ENCODE measurements around the gene RSL24D1.

DNA sequence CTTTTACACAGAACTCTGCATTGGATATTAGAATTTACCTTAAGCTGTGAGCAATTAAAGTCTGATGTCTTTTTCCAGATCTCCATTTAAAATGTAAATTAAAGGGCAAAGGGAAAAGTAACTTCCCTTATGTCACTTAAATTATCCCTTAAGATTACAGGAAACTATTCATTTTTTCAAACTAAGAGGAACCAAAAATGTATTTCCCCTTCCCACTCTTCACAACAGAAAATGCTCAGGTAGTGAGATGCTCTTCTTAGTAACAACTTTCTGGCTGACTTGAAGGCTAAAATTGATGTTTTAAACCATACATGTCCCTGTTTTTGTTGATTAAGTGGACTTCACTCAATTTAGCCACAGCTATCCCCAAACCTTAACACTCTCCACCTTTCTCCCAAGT lies 17.6 kb downstream of the RSL24D1 start:
- TF ChIP-seq, protein P1, sequence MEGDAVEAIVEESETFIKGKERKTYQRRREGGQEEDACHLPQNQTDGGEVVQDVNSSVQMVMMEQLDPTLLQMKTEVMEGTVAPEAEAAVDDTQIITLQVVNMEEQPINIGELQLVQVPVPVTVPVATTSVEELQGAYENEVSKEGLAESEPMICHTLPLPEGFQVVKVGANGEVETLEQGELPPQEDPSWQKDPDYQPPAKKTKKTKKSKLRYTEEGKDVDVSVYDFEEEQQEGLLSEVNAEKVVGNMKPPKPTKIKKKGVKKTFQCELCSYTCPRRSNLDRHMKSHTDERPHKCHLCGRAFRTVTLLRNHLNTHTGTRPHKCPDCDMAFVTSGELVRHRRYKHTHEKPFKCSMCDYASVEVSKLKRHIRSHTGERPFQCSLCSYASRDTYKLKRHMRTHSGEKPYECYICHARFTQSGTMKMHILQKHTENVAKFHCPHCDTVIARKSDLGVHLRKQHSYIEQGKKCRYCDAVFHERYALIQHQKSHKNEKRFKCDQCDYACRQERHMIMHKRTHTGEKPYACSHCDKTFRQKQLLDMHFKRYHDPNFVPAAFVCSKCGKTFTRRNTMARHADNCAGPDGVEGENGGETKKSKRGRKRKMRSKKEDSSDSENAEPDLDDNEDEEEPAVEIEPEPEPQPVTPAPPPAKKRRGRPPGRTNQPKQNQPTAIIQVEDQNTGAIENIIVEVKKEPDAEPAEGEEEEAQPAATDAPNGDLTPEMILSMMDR (conservative IDR thresholded peaks at IDR 0.05): no peak
- TF ChIP-seq EZH2 (IDR thresholded peaks at IDR 0.05; ENCODE audit: low read depth): no peak
